Stimulated activated CD8-positive, alpha-beta memory T cell treated with anti-CD3 and anti-CD28 coated beads, Interleukin-4, amount 100 ng/mL, for 24 hours (primary cell): ENCODE data around the gene TMPRSS9.

Source experiments
- DNase-seq: peaks from one replicate; pipeline ENCODE4 v3.0.0-alpha.2; 2020; ENCODE audit warnings: low read depth

Gene TMPRSS9

DNA sequence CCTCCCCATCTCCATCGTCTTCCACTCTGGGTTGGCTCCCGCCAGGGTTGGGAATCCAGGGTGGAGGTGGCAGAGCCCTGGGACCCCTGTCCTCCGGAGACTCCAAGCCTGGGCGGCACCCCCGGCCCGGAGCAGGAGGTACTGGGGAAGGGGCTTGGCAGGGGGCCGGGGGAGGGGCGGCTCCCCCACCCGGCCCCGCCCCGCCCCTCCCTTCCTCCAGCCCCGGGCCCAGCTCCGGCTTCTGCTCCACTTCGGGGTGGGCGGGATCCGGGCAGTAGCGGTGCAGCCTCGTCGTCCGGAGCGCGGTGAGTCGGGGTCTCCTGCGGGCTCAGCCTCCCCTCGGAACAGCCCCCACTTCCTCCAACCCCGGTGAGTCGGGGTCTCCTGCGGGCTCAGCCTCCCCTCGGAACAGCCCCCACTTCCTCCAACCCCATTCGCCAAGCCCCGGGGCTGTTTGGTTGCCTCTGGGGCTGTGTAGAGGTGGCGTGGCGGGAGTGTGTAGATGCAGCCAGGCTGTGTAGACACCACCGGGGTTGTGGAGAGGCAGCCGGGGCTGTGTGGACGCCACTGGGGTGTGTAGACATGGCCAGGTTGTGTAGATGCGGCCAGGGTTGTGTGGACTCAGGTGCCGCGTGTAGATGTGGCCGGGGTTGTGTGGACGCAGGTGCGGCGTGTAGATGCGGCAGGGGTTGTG, at the start of gene TMPRSS9:
Gene TMPRSS9 (plus strand): TSS at position 274 of the 694 bp plus-strand sequence. CDS start 29,521 bp downstream, outside the sequence.
- no peak for DNase-seq

DNA sequence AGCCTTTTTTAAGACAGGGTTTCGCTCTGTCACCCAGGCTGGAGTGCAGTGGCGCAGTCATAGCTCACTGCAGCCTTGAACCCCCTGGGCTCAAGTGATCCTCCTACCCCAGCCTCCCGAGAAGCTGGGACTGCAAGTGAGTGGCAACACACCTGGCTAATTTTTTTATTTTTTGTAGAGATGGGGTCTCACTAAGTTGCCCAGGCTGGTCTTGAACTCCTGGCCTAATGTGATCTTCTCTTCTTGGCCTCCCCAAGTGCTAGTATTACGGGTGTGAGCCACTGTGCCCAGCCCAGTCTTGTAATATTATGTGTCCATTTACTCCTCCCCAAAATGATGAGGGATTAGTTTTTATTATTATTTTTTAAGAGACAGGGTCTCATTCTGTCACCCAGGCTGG, 49.0 kb upstream of the TMPRSS9 start:
- DNase-seq, result no peak

DNA sequence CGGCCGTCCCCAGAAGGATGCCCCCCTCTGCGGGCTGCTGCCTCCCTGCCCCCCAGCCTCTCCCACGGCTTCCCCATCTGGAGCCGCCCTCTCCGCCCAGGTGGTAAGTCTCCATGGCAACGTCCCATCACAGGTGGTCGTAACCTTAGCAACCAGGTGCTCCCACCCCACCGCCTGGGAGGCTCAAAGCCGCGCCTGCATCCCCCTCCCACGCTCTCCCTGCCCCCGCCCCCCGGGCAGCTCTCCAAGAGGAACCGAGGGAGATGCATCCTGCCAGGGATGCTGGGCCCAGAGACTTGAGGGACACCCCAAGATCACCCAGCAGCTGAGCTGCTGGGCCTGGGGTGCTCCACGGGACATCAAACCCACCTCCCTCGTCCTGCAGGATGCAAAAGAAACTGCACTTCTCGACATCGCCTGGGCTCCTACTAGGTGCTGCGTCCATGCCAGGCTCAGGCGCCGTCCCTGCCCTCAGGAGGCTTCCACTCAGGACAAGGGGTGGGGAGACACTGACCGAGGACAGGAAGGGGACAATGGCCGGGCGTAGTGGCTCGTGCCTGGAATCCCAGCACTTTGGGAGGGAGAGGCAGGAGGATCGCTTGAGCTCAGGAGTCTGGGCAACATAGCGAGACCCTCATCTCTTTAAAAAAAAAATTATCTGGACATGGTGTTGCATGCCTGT, 47.1 kb upstream of the TMPRSS9 start:
- DNase-seq, result no peak

DNA sequence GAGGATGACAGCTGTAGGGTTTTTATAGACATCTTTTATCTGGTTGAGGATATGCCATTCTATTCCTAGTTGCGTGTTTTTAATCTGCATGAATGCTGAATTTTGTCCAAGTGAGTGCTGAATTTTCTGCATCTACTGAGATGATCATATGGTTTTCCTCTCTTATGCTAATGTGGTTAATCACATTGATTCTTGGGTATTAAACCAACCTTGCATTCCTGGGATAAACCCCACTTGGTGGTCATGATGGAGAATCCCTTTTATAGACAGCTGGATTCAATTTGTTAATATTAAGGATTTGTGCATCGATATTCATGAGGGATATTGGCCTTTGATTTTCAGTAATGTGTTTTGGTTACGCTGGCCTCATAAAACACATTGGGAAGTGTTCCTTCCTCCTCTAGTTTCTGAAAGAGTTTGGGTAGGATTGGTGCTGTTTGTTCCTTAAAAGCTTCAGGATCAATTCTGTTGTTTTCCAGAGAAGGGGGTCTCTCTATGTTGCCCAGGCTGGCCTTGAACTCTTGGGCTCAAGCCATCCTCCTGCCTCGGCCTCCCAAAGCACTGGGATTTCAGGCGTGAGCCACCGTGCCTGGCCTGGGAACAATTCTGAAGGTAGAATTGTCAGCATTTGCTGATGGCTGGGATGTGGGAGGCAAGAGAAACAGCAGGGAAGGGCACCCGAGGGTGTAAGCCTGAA, 44.8 kb upstream of the TMPRSS9 start:
- no peak for DNase-seq

DNA sequence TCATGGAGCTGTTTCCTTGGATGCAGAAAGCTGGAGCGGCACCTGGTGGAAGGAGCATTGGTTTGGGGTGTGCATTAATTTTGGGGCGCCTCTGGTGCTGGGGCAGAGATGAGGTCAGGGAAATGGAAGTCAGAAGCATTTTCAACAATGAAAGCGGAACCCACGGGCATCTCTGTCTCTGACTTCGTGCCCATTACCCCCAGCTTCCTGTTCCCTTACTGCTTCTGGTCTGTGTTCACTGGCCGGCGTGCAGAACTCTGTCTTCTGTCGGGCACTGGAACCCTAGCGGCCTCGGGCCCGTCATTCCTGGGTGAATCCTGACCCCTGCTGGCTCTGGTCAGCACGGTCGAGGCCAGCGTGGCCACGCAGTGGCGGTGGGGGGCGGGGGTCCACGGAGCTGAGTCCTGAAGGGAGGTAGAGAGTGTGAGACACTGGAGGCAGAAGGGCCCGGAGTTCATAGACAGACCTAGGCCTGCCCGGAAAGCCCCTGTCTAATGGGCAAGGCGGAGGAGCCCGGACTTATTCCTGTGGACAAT, 44.2 kb upstream of the TMPRSS9 start:
- DNase-seq, result no peak

DNA sequence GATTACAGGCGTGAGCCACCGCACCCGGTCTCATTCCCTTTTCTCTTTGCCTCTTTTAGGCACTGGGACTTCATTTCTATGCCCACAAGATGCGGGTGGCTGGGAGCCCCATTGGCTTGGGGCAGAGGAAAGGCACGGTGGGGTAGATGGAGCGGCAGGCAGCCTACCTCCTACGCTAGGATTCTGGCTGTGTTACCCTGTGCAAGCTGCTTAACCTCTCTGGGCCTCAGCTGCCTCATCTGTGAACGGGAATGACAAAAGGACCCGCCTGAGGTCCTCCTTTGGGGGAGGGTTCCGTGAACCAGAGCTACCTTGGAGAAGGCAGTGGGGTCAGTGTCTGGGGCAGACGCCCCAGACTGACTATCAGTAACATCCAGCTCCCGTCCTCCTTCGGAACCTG, 42.8 kb upstream of the TMPRSS9 start:
- DNase-seq, result no peak

DNA sequence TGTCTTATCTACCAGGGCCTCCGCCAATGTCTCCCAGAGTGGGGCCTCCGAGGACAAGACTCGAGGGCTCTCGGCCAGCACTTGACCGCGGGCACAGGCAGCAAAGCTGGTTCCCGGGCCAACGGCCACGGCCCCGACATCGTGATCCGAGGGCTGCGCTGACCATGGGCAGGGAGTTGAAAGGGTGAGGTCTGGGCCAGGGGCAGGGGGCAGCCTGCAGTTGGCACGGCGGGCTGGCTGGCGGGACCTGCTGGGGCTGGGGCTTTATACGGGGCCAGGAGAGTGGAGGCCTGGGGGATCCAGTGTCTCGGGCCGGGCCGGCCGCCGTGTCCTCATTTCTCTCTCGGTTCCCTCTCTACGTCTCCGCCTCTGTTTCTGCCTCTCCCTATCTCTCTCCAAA, 42.3 kb upstream of the TMPRSS9 start:
- no peak for DNase-seq

DNA sequence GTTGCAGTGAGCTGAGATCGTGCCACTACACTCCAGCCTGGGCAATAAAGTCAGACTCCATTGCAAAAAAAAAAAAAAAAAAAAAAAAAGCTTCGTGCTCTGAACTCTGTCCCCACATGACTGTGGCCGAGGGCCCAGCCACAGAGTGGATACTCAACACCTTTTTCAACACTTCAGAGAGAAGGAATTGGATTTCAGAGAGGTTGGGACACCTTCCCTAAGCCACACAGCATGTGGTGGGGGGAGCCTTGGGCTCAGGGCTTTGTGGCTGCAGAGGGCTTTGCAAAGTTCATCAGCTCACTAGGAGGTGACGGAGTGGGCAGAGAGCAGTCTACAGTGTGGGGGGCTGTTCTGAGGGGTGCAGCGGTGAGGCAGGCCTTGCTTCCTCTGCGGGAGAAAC, 41.1 kb upstream of the TMPRSS9 start:
- DNase-seq, result no peak

DNA sequence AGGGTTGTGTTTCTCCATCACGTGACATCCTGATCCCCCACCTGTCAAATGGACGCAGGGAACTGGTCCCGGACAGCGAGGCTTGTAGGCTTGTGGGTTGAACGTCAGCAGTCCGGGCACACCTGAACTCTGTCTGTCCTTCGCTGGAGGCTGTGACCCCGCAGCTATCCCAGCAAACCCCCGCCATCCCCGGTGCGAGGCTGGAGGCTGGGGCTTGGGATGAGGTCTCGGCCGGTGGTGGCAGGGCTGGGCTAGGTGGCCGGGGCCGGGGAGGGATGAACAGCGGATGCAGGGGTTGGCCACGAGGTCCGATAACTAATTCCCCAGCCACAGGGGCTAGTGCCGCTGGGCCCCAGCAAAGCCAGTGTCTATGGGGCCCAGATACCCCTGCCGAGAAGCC, 40.5 kb upstream of the TMPRSS9 start:
- DNase-seq, result no peak

DNA sequence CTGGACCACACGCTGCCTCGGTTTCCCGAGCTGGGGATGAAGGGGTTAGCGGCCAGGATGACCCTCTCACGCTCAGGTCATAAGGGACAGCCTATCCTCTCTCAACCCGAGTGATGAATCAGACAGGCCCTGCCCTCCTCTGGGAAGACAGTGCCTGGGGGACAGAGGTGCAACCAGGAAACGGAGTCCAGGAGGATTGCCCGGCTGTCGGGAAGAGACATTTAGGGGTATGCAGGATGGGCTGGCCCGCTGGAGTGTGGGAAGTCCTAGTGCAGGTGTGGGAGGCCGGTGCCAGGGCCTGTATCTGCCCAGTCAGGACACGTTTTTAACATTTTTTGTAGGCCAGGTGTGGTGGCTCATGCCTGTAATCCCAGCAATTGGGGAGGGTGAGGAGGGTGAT, 40.0 kb upstream of the TMPRSS9 start:
- no peak for DNase-seq

DNA sequence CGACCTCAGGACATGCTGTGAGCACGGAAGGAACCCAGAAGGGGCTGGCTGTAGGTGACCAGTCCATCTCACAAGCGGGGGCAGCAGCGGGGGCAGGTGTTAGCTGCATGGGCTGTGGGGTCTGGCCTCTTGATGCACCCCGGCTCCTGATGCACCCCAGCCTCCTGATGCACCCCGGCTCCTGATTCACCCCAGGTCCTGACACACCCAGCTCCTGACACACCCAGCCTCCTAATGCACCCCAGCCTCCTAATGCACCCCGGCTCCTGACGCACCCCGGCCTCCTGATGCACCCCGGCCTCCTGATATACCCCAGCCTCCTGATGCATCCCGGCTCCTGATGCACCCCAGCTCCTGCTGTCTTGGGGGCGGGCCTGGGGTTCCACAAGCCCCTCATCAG, 39.1 kb upstream of the TMPRSS9 start:
- DNase-seq, result no peak

DNA sequence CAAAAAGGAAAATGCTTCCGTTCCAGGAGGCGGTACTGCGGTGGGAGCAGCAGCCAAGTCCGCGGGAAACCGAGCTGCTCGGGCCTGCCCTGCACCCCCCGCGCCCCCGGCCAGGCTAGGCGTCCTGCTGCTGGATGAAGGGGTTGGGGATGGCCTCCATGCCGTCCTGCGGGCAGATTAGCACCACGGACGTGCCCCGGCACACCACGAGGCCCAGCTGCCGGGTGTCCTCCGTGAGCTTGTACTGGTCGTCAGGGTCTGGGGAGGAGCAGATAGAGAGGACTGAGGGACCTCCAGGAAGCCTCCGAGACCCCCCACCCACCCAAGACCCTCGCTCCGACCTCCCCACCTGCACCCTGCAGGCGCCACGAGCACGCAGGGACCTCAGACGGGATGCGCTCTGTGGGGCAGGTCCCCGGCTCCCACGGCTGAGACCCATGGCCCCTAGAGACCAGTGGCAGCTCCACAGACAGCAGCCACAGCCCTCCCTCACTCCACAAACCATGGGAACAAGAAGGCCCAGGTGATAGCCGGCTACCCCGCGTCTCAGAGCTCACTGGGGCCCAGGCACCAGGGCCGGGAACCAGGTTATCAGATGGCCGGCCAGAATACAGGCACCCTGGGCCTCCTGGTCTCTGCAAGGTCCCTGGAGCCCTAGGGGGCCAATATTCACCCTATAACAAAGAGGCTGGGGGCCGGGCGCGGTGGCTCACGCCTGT, 38.3 kb upstream of the TMPRSS9 start:
- no peak for DNase-seq

DNA sequence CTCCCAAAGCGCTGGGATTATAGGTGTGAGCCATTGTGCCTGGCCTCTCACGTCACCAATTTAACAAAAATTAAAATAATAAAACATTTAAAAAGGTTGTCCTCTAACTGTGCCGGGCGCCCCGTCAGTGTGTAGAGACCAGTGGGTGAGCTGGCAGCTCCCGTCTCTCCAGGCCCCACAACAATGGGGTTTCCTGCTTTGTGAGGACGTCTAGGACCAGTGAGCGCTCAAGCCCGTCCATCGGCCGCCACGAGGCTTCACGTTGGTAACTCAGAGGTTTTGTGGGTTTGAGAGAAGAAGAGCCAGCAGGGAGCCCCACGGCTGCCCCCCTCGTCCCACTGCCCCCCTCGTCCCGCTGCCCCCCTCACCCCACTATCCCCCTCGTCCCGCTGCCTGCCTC, 36.4 kb upstream of the TMPRSS9 start:
- DNase-seq, result no peak

DNA sequence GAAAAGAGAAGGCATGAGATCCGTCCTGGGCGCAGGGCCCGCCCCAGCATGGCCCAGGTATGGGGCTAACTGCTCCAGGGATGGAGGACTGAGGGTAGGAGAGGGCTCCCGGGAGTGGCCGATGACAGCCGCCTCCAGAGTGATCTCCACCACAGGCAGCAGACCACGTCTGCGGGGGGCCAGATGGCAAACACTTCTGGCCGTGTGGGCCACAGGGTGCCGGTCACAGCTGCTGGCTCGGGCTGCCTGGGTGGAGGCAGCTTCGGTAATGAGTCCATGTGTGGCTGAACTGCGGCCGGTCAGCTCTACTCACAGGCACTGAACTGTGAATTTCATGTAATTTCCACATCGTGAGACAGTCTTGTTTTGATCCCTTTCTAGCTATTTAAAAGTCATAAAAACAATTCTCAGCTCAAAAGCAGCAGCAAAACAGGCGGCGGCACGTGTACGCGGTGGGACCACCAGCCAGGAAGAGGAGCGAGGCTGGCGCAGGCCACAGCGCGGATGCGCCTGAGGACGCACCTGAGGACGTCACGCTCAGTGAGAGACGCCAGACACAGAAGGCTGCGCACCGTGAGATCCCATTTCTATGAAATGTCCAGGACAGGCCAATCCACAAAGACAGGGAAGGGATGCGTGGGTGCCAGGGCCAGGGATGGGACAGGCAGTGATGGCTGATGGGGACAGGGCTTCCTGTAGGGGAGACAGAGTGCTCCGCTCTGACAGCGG, 35.7 kb upstream of the TMPRSS9 start:
- DNase-seq, result no peak

DNA sequence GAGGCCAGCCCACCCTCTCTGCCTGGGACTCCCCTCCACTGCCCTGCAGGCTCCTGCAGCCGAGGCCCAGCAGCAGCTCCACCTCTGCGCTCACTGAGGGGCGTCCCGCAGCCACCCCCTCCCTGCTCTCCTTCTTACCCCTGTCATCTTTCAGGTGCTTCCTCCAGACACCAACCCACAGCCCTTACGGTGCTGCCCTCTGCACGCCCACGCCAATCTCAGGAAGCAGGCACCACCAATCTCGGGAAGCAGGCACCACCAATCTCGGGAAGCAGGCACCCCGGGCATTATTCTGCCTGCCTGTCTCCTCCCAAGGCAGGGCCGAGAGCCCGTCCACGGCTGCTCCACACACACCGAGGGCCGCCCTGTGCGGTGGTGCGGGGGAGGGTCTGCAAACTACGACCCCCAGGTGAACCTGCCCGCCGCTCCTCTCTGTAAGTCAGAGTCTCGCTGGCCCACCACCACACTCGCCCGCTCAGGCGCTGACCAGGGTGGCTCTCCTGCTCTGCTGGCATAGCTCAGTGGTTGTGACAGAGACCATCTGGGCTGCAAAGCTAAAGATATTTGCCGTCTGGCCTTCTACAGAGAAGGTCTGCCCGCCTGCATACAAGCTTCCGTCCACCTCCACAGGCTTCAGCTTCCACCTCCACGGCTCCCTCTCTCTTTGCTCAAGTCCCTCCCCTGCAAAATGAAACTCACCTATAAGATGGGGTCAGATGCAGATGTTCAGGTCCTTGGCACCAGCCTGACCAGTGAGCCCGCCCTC, 34.6 kb upstream of the TMPRSS9 start:
- no peak for DNase-seq

DNA sequence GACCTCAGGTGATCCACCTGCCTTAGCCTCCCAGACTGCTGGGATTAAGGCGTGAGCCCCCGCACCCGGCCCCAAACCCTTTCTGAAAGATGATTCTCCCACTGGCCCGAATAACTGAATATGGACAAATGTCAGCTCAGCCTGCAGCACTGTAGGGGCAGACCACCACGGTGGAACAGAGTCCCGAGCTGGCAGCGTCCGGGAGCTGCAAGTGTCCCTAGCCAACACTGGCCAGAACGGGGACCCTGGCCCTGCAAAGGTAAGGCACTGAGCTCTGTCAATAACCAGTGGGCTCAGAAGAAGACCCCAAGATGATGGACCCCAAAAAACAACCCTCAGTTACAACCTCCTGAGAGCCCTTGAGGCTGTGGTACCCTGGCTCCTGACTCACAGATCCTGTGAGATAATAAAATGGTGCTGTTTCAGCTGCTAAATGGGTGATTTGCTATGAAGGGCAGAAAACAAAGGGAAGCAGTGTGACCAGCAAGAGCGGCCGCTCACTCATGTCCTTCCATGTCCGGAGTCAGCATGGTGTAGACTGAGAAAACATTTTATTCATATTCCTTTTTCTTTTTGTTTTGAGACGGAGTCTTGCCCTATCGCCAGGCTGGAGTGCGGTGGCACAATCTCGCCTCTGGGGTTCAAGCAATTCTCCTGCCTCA, 33.2 kb upstream of the TMPRSS9 start:
- no peak for DNase-seq

DNA sequence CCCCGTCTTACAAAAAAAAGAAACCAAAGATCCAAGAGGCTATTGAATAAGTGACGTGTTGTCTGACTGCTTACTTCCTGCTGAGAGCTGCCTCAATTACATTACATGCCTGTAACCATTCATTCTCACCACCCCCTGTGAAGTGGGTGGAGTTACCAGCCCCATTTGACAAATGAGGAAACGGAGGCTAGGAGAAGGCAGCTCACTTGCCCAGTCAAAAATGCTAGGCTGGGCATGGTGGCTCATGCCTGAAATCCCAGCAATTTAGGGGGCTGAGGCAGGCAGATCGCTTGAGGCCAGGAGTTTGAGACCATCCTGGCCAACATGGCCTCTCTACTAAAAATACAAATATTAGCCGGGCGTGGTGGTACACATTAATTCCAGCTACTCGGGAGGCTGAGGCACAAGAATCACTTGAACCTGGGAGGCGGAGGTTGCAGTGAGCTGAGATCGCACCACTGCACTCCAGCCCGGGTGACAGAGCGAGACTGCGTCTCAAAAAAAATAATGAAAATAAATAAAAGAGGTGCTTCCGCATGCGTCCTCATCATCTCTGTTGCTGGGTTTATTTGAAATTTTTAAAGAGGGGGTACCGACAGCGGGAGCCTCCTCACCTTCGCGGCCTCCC, 32.2 kb upstream of the TMPRSS9 start:
- DNase-seq, result peak; percentile 47

DNA sequence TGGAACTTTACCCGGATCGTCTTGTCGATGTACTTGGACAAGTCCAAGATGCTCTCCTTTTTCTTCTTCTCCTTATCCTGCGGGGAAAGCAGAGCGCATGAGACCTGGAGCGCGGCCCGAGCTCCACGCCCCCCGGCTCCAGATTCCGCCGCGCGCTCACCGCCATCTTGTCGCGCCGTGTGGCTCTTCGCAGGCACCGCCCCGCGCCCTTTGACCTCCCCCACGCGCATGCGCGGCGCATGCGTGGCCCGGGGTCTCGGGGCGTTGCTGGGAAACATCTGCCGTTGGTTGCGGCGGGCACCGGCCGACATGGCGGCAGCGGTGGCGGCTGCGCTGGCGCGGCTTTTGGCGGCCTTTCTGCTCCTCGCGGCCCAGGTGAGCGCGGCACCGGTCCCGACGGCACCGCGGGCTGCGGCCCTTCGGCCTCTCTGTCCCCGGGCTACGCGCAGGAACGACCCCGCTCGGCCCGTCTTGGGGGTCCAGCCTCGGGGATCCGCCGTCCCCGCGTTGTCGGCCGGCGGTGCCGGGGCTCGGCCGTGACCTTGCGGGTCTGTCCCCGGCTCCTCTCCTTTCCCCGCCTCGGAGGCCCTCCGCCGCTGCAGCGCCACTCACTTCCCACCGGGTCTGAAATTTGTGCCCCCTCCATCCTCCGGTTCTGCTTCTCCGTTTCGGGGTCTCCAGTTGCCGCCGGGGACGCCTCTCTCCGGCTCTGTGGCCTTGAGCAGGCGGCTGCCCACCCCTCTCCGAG, 31.5 kb upstream of the TMPRSS9 start, which contains the start of the genes LSM7 and SPPL2B:
Gene LSM7 (minus strand): TSS at position 186 of the 748 bp plus-strand sequence. CDS start 20 bp downstream, at position 166.
Gene SPPL2B (plus strand): TSS at position 284 of the 748 bp plus-strand sequence. CDS start 26 bp downstream, at position 310.
- DNase-seq, result peak; percentile 92

DNA sequence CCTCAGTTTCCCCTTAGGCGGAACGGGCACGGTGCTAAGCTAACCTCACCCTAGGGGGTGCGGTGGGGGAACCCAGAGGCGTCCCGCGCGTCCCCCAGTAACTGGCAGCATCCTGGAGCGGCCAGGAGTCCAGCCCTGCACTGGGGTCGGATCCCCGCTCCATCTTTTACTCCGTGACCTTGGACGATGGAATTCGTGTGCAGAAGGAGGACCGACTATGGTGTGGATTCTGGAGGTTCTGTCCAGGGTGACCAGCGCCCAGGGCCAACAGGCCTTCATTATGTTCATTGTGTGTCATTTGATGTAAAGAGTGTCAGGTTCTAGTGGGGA, 31.0 kb upstream of the TMPRSS9 start:
- no peak for DNase-seq
